Muscle of arm (tissue), 12 donors: ENCODE measurements around the gene PVRIG. TPM values are rescaled to one million over a fixed set of nuclear protein-coding genes. Genes with fewer than 3 reads are reported as not detected.
"Not testable (repeated sequence)": the region's sequence is repeated elsewhere in the genome, so short reads cannot be mapped to it uniquely, and the experiment has no call there.

Source experiments
- DNase-seq: peaks from one replicate; pipeline ENCODE4 v3.0.0-alpha.2; 2013
- polyA plus RNA-seq, 12 donors: library from polyadenylated mRNA; unstranded; fragments of 120-200 nt; gene quantifications; one replicate each; pipeline ENCODE4 v1.2.1, GENCODE V29; 2013; ENCODE audit not compliant: insufficient read length in 12 of 12

The PVRIG gene
- polyA plus RNA-seq, 12 donors = 1.3 to 12.0 (median 6.4) TPM; not detected in 2

DNA sequence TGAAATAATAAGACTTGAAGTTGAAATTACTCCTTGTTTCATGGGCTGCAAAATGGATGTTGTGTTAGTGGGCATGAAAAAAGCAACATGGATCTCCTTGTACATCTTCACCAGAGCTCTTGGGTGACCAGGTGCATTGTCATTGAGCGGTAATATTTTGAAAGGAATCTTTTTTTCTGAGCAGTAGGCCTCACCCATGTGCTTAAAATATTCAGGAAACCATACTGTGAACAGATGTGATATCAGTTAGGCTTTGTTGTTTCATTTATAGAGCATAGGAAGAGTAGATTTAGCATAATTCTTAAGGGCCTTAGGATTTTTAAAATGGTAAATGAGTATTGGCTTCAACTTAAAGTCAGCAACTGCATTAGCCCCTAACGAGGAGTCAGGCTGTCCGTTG lies 26.8 kb upstream of the PVRIG start:
- DNase-seq = no peak

DNA sequence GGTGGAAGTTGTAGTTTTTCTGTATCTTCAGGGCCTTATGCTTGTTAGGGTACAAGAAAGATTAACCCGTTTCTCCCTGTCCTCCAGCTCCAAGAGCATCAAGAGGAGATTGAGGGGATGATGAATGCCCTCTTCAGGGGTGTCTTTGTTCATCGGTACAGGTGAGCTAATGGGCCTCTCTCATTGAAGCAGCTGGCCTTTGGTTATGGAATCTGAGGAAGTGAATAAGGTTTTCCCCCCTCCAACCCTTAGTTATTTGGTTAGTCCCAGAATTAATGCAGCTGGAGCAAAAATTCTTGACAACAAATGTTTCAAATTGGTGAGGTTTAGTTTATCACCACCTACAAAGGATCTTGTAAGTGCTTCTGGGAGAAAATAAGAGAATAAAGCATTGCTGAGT lies 24.5 kb upstream of the PVRIG start:
- no peak for DNase-seq

DNA sequence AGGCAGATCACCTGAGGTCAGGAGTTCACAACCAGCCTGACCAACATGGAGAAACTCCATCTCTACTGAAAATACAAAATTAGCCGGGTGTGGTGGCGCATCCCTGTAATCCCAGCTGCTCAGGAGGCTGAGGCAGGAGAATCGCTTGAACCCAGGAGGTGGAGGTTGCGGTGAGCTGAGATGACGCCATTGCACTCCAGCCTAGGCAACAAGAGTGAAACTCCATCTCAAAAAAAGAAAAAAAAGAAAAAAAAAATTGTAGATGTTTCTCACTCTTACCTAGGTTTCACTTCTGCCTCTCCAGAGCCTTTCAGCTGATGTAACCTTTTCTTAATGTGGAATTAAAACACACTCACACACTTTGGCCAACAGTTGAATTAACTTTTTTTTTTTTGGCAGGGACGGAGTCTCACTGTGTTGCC lies 23.8 kb upstream of the PVRIG start:
- not testable (repeated sequence) for DNase-seq

DNA sequence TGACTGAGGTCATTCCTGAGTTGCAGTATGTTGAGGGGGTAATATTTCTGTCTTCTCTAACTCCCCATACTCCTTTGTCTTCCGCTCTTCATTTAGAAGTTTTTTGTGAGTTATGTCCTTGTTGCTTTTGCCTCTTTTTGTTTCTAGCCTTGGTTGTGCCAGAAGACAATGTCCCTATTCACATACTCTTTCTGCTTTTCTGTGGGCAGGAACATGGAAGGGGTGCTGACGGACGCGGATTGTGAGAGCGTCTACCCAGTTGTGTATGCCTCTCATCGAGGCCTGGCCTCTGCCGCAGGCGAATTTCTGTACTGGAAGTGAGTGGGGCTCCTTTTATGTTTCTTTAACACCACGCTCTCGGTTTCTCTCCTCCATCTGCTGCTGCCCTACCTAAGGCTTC lies 21.5 kb upstream of the PVRIG start:
- DNase-seq = no peak

DNA sequence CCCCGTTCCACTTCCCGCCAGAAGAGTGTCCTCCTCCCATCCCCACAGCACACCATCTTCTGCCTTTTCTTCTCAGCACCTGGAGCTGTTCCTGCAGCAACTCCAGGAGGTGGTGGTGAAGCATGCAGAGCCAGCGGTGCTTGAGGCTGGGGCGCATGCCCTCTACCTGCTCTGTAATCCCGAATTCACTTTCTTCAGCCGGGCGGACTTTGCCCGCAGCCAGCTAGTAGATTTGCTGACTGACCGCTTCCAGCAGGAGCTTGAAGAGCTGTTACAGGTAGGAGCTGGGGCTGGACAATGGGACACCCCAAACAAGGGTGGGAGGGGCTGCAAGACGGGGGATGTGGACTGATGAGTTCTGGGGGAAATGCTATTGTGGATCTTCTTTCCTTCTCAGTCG lies 19.1 kb upstream of the PVRIG start:
- DNase-seq = no peak

DNA sequence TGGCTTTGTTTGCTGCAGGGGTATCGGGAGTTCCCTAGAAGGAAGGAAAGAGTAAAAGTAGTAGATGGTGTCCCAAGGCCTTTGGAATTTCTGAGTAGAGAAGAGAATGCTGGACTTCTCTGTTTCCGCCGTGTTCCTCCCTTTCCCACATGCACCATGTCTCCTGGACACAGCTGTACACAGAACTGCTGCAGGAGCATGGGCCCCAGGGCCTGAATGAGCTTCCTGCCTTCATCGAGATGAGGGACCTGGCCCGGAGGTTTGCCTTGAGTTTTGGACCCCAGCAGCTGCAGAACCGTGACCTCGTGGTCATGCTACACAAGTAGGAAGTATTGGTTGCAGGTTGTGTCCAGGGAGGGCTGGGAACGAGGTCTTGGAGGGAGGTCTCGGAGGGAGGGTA lies 15.3 kb upstream of the PVRIG start:
- no peak for DNase-seq

DNA sequence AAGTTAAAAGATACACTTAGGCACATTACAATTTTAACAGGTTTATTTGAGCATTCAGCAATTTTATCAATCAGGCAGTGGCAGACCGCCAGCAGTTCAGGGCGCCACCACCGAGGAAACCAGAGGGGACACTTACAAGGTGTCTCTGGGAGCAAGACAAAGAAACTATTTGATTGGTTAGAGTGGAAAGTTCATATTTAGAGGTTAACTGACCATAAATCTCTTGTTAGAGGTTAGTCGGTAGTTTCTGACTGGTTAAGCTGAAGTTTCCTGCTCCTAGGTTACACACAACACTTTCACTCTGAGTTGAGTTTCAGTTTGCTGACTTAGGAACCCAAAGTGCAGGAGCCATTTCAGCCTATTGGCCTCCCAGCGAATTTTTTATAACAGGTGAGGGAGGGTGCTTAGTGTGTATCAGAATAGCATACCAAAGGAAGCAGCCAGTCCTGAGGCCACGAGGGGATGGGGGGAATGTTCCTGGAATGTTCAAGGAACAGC lies 10.8 kb upstream of the PVRIG start:
- no peak for DNase-seq

DNA sequence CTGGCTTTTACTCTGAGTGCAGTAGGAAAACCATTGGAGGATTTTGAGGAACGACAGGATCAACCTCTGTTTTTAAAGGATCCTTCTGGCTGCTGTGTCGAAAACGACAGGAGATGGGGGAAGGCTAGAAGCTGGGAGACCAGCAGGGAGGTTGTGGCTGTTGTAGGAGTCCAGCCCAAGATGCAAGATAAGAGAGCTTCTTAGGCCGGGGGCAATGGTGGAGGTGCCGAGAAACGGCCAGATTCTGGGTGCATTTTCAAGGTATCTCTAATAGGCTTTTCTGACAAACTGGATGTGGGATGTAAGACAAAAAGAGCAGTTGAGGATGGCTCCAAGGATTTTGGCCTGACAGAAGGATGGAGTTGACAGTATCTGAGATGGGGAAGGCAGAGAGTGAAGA lies 10.3 kb upstream of the PVRIG start:
- no peak for DNase-seq

DNA sequence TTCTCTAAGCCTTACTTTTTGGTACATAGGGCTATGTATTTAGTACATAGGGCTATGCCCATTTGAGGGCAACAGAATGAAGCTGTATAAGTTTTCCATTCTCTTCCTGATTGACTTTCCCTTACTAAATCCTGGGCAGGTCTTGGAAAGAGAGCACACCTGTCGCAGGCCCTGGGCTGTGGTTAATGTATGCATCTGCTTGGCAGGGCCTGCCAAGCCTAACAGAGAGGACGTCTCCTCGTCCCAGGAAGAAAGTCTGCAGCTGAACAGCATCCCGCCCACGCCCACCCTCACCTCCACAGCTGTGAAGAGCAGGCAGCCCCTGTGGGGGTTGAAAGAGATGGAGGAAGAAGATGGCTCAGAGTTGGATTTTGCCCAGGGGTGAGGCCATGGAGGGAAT lies 8.9 kb upstream of the PVRIG start:
- DNase-seq = no peak

DNA sequence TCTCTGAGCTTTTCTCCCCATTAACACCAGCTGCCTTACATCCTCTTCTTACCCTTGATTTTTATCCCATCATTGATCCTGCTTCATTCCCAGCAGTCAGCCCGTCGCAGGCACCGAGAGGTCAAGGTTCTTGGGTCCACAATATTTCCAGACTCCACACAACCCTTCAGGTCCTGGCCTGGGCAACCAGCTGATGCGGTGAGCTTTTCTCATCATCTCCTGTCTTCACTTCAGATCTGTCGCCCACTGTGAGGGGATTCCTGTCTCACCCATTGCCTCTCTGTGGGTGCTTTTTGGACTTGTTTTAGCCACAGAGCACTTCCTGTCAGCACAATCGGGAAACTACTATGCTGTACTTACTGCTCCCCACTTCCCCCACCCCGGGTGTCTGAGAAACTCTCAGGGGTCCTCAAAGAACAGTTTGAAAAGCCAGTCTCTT lies 8.4 kb upstream of the PVRIG start:
- no peak for DNase-seq

DNA sequence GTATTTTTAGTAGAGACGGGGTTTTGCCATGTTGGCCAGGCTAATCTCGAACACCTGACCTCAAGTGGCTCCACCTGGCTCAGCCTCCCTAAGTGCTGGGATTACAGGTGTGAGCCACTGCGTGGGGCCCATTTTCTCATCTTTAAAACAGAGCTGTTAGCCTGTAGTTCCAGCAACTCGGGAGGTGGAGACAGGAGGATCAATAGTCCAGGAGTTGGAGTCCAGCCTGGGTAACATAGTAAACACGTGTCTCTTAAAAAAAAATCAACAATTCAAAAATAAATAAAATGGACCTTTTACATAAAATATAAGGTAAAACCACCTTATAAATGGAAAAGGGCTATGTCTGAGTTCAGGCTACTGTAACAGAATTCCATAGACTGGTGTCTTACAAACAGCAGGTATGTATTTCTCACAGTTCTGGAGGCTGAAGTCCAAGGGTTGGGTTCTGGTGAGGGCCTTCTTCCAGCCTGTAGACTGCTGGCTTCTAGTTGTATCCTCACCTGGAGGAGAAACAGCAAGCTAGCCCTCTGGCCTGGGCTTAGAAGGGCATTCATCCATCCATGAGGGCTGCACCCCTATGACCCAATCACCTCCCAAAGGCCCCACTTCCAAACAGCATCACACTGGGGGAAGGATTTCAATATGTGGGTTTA lies 7.0 kb upstream of the PVRIG start:
- no peak for DNase-seq

DNA sequence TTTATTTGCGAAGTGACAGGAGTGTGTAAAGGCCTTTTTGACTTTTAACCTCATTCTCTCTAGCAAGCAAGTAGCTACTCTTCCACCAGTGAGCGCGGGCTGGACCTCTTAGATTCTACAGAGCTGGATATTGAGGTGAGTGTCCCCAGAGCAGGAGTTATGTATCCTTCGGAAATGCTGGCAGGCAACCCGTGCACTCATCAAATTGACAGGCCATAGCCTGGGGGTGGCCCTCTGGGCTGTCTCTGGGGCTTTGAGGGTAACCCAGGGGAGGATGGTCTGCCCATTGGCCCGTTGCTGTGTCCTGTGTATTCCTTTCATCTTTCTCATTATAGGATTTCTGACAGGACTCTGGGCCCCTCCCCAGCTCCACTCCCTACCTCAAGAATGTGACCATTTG lies 6.1 kb upstream of the PVRIG start:
- DNase-seq = no peak

DNA sequence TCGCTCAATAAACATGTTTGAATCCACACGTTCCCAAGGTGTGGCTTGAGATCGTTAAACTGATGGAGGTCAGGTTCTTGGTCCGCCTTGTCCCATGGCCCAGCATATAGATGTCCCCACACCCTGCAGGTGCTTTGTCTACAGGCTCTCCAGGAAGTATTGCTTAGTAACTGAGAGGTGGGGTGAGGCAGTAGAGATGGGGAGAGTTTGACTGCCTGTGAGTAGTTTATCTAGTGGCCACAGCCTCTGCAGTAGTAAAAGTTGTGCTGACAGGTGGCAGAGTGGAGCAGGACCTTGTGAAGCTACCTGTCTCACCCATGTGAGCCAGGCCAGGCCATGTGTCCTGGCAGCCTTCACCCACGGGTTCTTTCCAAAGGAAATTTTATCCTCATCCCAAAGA lies 5.4 kb upstream of the PVRIG start:
- DNase-seq = not testable (repeated sequence)

DNA sequence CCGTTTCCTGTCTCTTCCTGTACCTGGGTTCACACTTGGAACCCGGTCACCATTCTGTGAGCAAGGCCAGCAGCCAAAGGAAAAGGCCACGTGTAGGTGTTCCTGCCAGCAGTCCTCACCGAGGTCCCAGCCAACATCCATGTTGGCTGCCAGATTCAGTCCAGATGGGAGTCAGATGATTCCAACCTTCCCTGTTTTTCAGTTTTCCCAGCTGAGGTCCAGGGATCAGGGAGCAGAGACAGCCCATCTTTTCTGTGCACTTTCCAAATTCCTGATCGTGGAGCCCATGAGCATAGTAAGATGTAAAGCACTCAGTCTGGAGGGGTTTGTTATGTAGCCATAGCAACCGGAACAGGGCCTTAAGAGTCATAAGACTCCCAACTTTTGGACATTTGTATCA lies 3.9 kb upstream of the PVRIG start:
- peak; percentile 93 for DNase-seq

DNA sequence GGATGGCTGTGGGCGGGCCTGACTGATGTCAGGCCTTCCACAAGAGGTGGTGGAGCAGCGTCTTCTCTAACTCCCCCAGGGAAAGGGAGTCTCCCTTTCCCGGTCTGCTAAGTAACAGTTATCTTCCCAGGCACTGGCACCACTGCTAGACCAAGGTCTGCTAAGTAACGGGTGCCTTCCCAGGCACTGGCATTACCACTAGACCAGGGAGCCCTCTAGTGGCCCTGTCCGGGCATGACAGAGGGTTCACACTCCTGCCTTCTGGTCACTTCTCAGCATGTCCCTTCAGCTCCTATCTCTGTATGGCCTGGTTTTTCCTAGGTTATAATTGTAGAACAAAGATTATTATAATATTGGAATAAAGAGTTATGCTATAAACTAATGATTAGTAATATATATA lies 1.8 kb upstream of the PVRIG start:
- DNase-seq = not testable (repeated sequence)

DNA sequence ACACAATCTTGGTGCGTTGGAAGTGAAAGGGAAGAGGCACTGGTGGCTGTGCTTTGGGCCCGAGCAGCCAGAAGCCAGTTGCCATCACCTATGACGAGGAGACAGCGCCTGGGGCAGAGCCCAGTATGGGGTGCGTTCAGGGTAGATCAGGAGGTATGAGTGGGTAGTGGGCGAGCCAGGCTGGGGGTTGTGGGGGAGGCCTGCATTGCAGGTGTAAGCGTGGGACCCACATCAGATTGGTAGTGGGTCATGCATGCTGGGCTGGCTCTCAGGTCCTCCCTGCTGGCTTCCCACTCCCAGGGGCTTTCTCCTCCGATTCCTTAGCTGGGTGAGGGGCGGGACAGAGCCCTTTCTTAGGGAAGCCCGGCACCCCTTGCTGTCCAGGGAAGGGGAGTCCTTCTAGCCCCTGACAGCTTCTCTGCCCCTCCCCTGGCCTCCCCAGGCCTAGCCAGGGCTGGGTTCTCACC lies 445 bp upstream of the PVRIG start:
- no peak for DNase-seq

DNA sequence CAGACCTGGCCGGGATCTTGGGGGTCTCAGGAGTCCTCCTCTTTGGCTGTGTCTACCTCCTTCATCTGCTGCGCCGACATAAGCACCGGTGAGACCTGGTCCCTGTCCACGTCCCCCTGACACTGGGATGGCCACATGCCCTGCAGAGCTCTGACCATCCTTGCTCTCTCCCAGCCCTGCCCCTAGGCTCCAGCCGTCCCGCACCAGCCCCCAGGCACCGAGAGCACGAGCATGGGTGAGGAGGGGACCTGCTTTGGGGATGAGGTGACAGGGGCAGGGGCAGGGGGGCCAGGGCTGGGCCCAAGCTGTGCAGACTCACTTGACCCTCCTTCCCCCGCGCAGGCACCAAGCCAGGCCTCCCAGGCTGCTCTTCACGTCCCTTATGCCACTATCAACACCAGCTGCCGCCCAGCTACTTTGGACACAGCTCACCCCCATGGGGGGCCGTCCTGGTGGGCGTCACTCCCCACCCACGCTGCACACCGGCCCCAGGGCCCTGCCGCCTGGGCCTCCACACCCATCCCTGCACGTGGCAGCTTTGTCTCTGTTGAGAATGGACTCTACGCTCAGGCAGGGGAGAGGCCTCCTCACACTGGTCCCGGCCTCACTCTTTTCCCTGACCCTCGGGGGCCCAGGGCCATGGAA lies 959 bp downstream of the PVRIG start:
- DNase-seq = no peak

DNA sequence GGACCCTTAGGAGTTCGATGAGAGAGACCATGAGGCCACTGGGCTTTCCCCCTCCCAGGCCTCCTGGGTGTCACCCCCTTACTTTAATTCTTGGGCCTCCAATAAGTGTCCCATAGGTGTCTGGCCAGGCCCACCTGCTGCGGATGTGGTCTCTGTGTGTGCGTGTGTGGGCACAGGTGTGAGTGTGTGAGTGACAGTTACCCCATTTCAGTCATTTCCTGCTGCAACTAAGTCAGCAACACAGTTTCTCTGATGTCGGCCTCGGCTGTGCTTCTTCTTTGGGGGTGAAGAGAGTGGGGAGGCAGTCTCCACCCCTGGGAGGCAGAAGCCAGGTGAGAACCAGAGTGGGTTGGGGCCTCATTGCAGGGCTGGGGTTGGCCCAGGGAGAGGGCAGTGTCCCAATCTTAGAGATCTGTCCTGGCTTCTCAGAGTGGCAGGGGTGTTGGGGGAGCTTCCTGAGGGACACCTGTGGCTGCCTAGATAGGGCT lies 1.5 kb downstream of the PVRIG start:
- DNase-seq = no peak

DNA sequence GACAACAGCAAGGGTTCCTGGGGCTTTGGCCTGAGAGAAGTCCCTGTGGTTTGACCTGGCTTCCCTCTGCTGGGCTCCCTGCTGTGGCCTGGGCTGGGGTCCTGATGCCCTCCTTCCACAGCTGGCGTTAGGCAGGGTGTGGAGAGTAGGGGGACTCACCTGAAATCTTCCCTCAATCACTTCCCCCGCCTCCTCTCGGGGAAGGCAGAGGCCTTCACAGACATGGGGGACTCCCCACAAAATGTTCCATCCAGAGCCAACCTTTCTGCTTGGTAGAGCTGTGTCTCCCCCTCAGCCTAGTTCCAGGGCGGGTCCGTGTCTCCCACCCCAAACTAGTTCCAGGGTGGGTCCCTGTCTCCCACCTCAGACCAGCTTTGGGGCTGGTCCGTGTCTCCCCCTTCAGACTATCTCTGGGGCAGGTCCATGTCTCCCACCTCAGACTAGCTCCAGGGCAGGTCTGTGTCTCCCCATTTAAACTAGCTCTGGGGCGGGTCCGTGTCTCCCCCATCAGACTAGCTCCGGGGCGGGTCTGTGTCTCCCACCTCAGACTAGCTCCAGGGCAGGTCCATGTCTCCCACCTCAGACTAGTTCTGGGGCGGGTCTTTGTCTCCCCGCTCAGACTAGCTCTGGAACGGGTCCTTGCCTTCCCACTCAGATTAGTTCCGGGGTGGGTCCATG lies 2.2 kb downstream of the PVRIG start:
- no peak for DNase-seq

DNA sequence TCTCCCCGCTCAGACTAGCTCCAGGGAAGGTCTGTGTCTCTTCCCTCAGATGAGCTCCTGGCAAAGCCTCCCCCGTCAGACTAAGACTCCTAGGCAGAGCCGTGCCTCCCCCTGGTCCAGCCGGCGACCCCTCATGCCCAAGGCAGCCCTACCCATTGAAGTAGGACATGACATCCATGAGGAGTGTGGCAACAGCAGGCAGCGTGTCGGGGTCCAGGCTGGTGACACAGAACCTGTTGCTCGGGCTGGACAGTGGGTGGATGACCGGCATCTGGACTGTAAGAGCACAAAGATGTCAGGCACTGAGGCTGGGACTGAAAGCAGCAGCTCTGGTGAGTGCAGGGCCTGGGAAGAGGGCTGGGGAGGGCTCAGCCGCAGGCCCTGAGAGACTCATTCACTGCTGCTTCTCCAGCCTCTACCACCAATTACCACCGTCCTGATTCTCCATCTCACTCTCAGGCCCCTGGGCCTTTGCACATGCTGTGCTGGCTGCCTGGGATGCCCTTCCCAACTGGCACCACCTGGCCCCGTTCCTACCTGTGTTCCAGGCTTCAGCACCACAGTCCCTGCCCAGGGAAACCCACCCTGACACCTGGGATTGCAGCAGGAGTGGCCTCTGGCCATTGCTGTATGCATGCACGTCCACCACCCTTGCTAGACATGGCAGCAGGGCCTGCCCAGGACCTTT lies 2.8 kb downstream of the PVRIG start:
- DNase-seq = no peak

DNA sequence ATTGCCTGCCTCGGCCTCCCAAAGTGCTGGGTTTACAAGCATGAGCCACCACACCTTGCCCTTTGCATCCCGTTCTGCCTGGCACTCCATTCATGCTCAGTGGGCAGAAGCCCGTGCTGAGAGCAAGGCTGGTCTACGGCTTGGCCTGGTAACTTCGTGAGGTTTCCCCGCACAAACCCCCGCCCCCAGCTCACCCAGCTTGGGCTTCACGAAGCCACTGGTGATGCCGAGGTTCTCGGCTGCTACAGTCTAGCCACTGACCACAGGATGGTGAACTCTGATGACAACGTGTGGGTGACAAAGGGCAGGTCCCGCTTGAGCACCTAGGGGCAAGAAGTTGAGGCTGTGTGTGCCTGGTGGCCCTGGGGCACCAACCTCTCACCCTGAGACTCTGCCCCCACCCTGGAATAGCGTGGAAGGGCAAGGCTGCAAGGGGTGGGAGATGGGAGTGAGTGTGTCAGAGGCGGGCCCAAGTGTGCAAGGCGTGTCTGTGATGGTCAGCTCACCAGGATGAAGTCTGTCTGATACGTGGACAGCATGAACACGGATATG lies 3.7 kb downstream of the PVRIG start:
- DNase-seq = not testable (repeated sequence)

DNA sequence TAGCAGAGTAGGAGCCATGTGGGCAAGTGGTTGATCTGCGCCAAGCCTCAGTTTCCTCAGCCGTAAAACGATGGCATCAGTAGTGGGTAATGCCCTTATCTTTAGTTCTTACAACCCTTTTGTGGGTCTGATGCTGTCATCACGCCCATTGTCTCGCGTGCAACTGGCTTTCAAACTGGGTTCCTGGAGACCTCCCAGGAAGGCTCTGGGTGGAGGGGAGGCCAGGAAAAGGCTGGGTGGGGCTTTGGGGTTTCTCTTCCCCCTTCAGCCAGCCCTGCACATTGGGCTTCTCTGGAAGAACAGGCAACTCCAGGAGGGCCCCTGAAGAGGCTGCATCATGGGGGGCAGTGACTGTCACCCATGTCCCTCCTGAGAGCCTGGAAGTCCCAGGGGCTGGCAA lies 5.1 kb downstream of the PVRIG start:
- not testable (repeated sequence) for DNase-seq
